Measurements from ENCODE around the gene STK36.
"Not testable (repeated sequence)": the region's sequence is repeated elsewhere in the genome, so short reads cannot be mapped to it uniquely, and the experiment has no call there.

STK36 gene

DNA sequence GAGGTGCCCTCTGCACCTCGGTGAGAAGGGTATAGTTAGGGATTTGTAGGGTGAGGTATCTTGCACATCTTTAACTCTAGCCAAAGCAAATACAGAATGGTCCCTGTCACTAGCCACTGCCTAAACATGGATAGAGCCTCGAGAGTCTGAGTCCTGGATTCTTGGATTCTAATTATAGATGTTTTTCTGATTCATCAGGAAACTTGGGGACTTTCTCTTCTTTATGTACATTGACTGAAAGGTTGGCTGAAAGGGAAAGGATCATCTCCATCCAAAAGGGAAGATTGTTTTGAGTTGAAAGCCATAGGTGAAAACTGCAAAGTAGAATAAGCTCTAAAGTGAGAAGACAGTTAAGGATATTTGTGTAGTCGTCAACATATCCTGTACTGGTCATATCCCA is 8.2 kb downstream of the STK36 start:
- no peak for DNase-seq (ENCODE audit: low read depth in 1 of 2, low spot score in 1 of 2)
- no peak for TF ChIP-seq JUND (IDR thresholded peaks at IDR 0.05; ENCODE audit: low read depth)
- in situ Hi-C loops (cut with HindIII; ENCODE audit: low pct_unique_long_range_greater_than_20kb, low sequenced_read_pairs) = no loop called here

DNA sequence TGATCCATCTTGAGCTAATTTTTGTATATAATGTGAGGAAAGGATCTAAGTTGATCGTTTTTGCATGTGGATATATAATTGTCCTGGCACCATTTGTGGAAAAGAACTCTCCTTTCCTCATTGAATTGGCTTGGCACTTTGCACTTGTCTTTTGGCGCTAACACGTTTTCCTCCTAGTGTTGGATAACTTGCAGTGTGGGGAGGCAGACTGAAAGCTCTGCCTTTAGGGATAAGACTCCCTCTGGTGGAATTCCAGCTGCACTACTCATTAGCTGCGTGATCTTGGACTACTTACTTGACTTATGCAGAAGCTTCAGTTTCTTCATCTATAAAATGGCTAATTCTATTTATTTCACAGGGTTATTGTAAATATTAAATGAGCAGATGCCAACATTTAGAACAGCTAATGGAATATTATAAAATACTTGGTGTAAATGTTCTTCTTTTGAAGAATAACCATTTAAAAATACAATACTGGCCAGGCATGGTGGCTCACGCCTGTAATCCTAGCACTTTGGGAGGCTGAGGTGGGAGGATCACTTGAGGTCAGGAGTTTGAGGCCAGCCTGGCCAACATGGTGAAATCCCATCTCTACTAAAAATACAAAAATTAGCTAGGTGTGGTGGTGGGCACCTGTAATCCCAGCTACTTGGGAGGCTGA is 15.6 kb downstream of the STK36 start:
- in situ Hi-C loops (cut with HindIII; ENCODE audit: low pct_unique_long_range_greater_than_20kb, low sequenced_read_pairs) = not testable (repeated sequence)
- DNase-seq (ENCODE audit: low read depth in 1 of 2, low spot score in 1 of 2) = peak; percentile 38 to 86

DNA sequence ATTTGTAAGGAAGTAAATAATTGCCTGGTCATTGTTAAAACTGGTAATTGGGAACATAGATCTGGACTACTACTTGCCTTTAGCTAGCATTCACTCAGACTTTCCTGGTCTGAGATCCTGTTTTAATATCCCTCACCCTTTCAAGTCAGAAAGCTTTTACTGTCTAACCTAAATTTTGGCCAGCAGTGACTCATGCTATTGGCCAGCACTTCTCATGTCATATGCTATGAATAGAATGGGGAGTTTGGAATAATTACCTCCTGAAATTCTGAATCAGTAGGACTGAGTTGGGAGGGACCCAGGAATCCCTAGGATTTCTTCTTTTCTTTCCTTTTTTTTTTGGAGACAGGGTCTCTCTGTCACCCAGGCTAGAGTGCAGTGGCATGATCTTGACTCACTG is 19.3 kb downstream of the STK36 start:
- no peak for TF ChIP-seq JUND (IDR thresholded peaks at IDR 0.05; ENCODE audit: low read depth)
- in situ Hi-C loops (cut with HindIII; ENCODE audit: low pct_unique_long_range_greater_than_20kb, low sequenced_read_pairs) = no loop called here
- DNase-seq (ENCODE audit: low read depth in 1 of 2, low spot score in 1 of 2) = no peak

DNA sequence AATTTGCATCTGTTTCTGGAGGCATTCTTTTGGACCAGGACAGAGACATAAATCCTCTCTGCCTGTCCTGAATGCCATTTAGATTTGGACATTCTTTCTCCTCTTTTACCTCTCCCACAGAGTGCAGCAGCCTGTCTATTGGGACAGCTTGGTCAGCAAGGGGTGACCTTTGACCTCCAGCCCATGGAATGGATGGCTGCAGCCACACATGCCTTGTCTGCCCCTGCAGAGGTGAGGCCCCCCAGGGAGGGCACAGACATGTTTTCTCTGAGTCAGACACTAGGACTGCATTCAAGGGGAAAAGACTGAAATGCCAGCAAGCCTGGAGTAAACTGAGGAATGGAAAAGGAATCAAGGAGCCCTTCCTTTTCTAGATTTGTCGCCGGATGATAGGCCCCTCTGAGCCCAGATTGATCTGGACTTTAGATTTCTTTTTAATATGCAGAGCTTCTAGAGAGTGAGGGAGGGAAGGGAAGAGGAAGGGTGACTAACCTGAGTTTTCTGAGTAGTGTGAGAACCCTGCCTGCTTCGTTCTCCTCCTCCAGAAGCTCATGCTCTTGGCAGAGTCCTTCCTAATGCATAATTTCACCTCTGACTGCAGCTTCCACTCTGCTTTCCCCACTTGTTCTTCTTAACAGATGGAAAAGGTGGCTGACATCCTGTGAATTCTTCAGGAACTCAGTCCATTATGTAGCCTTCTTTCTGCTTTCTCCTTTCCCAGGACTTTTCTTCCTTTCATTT is 22.7 kb downstream of the STK36 start:
- DNase-seq (ENCODE audit: low read depth in 1 of 2, low spot score in 1 of 2) = no peak
- no peak for TF ChIP-seq JUND (IDR thresholded peaks at IDR 0.05; ENCODE audit: low read depth)
- in situ Hi-C loops (cut with HindIII; ENCODE audit: low pct_unique_long_range_greater_than_20kb, low sequenced_read_pairs) = no loop called here

DNA sequence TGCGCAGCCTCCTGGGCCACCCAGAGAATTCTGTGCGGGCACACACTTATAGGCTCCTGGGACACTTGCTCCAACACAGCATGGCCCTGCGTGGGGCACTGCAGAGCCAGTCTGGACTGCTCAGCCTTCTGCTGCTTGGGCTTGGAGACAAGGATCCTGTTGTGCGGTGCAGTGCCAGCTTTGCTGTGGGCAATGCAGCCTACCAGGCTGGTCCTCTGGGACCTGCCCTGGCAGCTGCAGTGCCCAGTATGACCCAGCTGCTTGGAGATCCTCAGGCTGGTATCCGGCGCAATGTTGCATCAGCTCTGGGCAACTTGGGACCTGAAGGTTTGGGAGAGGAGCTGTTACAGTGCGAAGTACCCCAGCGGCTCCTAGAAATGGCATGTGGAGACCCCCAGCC is 27.0 kb downstream of the STK36 start:
- DNase-seq (ENCODE audit: low read depth in 1 of 2, low spot score in 1 of 2) = no peak
- TF ChIP-seq JUND (IDR thresholded peaks at IDR 0.05; ENCODE audit: low read depth) = no peak
- in situ Hi-C loops (cut with HindIII; ENCODE audit: low pct_unique_long_range_greater_than_20kb, low sequenced_read_pairs) = no loop called here

DNA sequence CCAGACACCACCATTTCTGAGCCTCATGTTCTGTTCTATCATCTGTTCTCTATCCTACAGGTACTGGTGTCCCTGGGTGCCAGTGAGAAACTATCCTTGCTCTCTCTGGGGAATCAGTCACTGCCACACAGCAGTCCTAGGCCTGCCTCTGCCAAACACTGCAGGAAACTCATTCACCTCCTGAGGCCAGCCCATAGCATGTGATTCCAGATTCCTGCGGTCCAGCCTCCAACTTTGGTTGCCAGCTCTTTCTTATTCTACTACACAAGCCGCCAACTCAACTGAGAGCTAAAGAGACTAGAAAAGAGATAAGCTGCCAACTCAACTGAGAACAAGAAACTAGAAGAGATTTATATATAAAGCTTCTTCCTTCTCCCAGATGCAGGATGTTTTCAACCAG is 29.9 kb downstream of the STK36 start:
- no peak for TF ChIP-seq JUND (IDR thresholded peaks at IDR 0.05; ENCODE audit: low read depth)
- DNase-seq (ENCODE audit: low read depth in 1 of 2, low spot score in 1 of 2) = no peak
- in situ Hi-C loops (cut with HindIII; ENCODE audit: low pct_unique_long_range_greater_than_20kb, low sequenced_read_pairs) = no loop called here

DNA sequence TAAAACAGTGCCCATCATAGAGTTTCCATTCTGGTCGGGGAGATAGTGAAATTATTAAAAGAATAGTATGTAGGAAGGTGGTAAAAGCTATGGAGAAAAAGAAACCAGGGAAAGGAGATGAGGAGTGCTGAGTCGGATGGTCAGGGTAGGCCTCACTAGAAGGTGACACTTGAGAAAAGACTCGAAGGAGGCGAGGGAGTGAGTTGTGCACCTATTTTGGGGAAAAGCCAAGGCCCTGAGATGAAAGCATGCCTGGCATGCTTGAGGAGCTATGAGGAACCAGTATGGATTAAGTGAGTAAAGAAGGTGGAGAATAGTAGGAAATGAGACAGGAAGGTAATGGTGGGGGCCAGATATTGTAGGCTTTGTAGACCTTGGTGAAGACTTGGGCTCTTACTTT is 31.5 kb downstream of the STK36 start:
- no peak for TF ChIP-seq JUND (IDR thresholded peaks at IDR 0.05; ENCODE audit: low read depth)
- in situ Hi-C loops (cut with HindIII; ENCODE audit: low pct_unique_long_range_greater_than_20kb, low sequenced_read_pairs) = no loop called here
- no peak for DNase-seq (ENCODE audit: low read depth in 1 of 2, low spot score in 1 of 2)

DNA sequence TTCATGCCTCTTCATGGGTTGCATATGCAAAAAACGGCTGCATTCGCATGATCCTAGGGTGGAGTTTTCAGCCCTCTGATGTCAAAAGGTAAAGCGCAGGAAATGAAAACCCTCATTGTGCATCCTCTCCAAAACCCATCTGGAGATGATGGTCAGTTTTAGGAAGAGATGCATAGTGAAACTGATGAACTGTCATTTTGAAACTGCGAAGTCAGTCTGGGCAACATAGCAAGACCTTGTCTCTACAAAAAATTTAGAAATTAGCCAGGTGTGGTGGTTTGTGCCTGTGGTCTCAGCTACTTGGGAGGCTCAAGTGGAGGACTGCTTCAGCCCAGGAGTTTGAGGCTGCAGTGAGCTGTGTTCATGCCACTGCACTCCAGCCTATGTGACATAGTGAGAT is 36.2 kb downstream of the STK36 start:
- no peak for DNase-seq (ENCODE audit: low read depth in 1 of 2, low spot score in 1 of 2)
- in situ Hi-C loops (cut with HindIII; ENCODE audit: low pct_unique_long_range_greater_than_20kb, low sequenced_read_pairs) = no loop called here
- no peak for TF ChIP-seq JUND (IDR thresholded peaks at IDR 0.05; ENCODE audit: low read depth)

DNA sequence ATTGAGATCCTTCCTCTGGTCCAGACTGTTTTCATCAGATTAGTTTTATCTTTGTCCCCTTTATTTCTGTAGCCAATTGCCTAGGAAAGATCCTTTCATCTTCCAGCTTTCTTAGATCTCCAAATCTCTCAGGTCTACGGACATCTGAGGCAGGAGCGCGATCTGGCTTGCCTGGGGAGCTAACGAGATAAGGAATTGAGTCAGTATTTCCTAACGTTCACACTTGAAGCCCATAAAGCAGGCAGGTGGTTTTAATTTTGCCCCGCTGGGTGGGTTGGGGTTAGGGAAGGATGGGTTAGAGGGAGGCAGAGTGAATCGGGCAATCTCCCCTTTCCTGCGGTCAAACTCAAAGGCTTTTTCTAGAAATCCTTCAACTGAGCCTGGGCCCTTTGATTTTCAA is 38.0 kb downstream of the STK36 start:
- no peak for DNase-seq (ENCODE audit: low read depth in 1 of 2, low spot score in 1 of 2)
- in situ Hi-C loops (cut with HindIII; ENCODE audit: low pct_unique_long_range_greater_than_20kb, low sequenced_read_pairs) = no loop called here
- no peak for TF ChIP-seq JUND (IDR thresholded peaks at IDR 0.05; ENCODE audit: low read depth)

DNA sequence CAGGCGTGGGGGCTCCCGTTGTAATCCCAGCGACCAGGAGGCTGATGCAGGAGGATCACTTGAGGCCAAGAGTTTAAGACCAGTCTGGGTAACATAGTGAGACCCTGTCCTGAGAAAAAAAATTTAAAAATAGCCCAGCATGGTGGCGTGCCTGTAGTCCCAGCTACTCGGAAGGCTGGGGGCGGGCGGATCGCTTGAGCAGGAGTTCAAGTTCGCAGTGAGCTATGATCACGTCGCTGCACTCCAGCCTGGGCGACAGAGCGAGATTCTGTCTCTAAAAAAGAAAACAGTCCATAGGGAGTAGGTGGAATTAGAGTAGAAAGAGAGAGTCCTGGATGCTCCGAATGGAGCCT is 38.4 kb downstream of the STK36 start:
- no peak for TF ChIP-seq JUND (IDR thresholded peaks at IDR 0.05; ENCODE audit: low read depth)
- in situ Hi-C loops (cut with HindIII; ENCODE audit: low pct_unique_long_range_greater_than_20kb, low sequenced_read_pairs) = no loop called here
- no peak for DNase-seq (ENCODE audit: low read depth in 1 of 2, low spot score in 1 of 2)

DNA sequence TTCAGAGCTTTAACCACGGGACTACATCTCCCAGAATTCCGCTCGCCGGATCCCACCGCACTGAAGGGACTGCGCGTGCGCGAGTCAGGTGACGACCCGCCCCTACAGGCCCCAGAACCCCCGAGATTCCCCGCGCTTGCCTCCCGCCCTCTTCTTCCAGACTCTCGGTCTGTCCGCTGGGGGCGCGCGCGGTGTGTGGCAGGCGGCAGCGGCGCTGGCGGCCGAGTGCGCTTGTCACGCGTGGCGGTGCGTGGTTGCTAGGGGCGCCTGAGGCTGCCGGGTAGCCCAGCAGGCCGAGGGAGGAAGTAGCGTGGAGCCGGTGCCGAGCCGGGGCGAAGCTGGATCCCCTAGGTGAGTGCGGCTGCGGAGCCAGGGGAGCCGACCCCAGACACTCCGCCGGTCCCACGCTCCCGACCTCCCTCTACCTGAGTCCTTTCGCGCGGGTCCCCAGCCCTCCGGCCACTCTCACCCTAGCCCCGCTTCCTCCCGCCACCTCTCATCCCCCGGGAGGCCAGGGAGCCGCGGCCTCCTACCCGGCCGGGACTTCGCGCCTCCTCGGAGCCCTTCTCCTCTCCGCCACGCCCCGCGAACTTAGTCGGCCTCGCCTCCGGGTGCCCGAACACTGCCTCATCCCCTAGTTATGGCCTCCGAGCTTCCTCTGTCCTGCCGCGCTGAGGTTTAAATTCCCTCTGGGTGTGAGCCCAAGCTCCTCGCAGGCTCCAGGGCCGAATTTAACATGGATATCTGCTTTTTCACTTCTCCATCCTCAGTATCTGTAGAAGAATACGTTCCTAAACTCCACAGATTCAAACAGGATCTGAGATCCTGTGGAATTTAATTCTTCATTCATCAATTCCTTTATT is 39.0 kb downstream of the STK36 start, which contains the start of gene TTLL4:
TSS of gene TTLL4 (plus strand) at position 149 of the 863 bp plus-strand sequence. CDS start 26,842 bp downstream, outside the sequence.
- in situ Hi-C loops (cut with HindIII; ENCODE audit: low pct_unique_long_range_greater_than_20kb, low sequenced_read_pairs) = no loop called here
- no peak for TF ChIP-seq JUND (IDR thresholded peaks at IDR 0.05; ENCODE audit: low read depth)

DNA sequence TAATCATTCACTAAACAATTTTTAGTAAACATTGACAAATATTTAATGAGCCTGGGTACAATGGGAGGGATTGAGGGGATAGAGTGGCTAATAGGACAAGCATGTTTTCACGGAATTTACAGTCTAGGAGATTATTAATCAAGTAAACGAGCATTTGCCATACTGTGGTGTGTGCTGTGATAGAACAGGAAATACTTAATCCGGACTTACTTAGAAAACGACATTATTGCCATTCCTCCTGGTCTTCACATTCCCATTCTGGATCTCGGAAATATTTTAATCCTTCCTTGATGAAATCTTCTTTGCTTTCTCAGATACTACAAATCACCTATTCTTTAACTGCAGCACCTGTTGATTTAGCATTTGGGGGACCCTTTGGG is 39.7 kb downstream of the STK36 start:
- TF ChIP-seq JUND (IDR thresholded peaks at IDR 0.05; ENCODE audit: low read depth) = no peak
- in situ Hi-C loops (cut with HindIII; ENCODE audit: low pct_unique_long_range_greater_than_20kb, low sequenced_read_pairs) = no loop called here
- DNase-seq (ENCODE audit: low read depth in 1 of 2, low spot score in 1 of 2) = peak in 1 of 2 experiments; percentile 5

More for the DNA sequence above, 39.0 kb downstream of the STK36 start, which contains the start of gene TTLL4:
- peak; percentile 86 to 96 for DNase-seq (ENCODE audit: low read depth in 1 of 2, low spot score in 1 of 2)

DNA sequence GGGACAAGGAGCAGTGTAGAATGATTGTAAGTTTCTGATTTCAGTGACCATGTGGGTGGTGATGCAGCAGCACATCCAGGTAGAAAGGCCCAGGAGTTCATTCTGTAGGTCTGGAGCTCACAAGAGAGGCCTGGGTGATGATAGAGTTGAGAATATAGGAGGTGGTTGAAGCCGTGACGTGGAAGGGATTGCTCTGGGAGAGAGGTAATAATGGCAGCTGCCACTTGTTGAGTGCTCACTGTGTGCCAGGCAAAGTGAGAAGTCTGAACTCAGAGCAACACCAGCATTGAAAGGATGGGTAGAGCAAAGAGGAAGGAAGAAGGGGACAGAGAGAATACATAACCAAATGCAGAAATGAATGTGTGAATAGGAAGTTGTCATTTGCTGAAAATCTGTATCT is 42.0 kb downstream of the STK36 start:
- DNase-seq (ENCODE audit: low read depth in 1 of 2, low spot score in 1 of 2) = no peak
- TF ChIP-seq JUND (IDR thresholded peaks at IDR 0.05; ENCODE audit: low read depth) = no peak
- in situ Hi-C loops (cut with HindIII; ENCODE audit: low pct_unique_long_range_greater_than_20kb, low sequenced_read_pairs) = no loop called here
